Measurements from ENCODE around the gene SASS6.

GRCh38 chr1:100132566-100133477 lies at the start of gene SASS6, which contains the start of gene TRMT13:
- TF ChIP-seq CTCF (IDR thresholded peaks at IDR 0.05; ENCODE audit: low read depth, low read length, missing input control) (peak; percentile 41), YY1 (IDR thresholded peaks at IDR 0.05) (peak; percentile 100), RAD21 (IDR thresholded peaks at IDR 0.05) (peak; percentile 61 to 63), MAX (IDR thresholded peaks at IDR 0.05) (peak; percentile 100), ZBTB33 (IDR thresholded peaks at IDR 0.05) (peak; percentile 98), NR2F2 (IDR thresholded peaks at IDR 0.05) (peak; percentile 87), HNF4G (IDR thresholded peaks at IDR 0.05) (no peak), HNF4A (conservative IDR thresholded peaks at IDR 0.05) (peak; percentile 56 to 65), ATF3 (IDR thresholded peaks at IDR 0.05) (peak; percentile 67), EGR1 (IDR thresholded peaks at IDR 0.05; ENCODE audit: low read depth in 2 of 2) (peak; percentile 95 to 97)
- TF ChIP-seq, protein P1, sequence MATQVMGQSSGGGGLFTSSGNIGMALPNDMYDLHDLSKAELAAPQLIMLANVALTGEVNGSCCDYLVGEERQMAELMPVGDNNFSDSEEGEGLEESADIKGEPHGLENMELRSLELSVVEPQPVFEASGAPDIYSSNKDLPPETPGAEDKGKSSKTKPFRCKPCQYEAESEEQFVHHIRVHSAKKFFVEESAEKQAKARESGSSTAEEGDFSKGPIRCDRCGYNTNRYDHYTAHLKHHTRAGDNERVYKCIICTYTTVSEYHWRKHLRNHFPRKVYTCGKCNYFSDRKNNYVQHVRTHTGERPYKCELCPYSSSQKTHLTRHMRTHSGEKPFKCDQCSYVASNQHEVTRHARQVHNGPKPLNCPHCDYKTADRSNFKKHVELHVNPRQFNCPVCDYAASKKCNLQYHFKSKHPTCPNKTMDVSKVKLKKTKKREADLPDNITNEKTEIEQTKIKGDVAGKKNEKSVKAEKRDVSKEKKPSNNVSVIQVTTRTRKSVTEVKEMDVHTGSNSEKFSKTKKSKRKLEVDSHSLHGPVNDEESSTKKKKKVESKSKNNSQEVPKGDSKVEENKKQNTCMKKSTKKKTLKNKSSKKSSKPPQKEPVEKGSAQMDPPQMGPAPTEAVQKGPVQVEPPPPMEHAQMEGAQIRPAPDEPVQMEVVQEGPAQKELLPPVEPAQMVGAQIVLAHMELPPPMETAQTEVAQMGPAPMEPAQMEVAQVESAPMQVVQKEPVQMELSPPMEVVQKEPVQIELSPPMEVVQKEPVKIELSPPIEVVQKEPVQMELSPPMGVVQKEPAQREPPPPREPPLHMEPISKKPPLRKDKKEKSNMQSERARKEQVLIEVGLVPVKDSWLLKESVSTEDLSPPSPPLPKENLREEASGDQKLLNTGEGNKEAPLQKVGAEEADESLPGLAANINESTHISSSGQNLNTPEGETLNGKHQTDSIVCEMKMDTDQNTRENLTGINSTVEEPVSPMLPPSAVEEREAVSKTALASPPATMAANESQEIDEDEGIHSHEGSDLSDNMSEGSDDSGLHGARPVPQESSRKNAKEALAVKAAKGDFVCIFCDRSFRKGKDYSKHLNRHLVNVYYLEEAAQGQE (IDR thresholded peaks at IDR 0.05), result peak; percentile 88
